Activated CD8-positive, alpha-beta memory T cell treated with anti-CD3 and anti-CD28 coated beads, Interleukin-2, amount 50 U/mL, for 48 hours (primary cell): ENCODE results near the gene PKD1.
"Not testable (repeated sequence)": the region's sequence is repeated elsewhere in the genome, so short reads cannot be mapped to it uniquely, and the experiment has no call there.

Experiments
- DNase-seq: peaks from one replicate; pipeline ENCODE4 v3.0.0-alpha.2; 2020

Gene PKD1

GRCh38 chr16:2149630-2150417 is 14.1 kb upstream of the PKD1 start:
- DNase-seq, result peak; percentile 78

- DNase-seq, result peak; percentile 73
Observed at GRCh38 chr16:2148714-2149629, 13.3 kb upstream of the PKD1 start.

GRCh38 chr16:2147981-2148671 is 12.4 kb upstream of the PKD1 start, which contains the start of gene RAB26:
Gene RAB26 (plus strand): TSS chr16:2148625. CDS start chr16:2148784, 159 bp downstream.
- peak; percentile 75 for DNase-seq

- DNase-seq, result no peak
Observed at GRCh38 chr16:2147378-2147777, 11.7 kb upstream of the PKD1 start.

- DNase-seq, result no peak
Observed at GRCh38 chr16:2145843-2146242, 10.1 kb upstream of the PKD1 start.

GRCh38 chr16:2143878-2144485 is 8.3 kb upstream of the PKD1 start:
- no peak for DNase-seq

GRCh38 chr16:2142942-2143877 is 7.5 kb upstream of the PKD1 start:
- DNase-seq, result no peak

GRCh38 chr16:2135071-2135470 is 627 bp downstream of the PKD1 start:
- DNase-seq, result peak; percentile 58

GRCh38 chr16:2133797-2134196 is 1.9 kb downstream of the PKD1 start:
- not testable (repeated sequence) for DNase-seq

- DNase-seq, result not testable (repeated sequence)
Observed at GRCh38 chr16:2129890-2130447, 5.7 kb downstream of the PKD1 start.

GRCh38 chr16:2129251-2129650 is 6.4 kb downstream of the PKD1 start:
- not testable (repeated sequence) for DNase-seq

GRCh38 chr16:2127630-2128280 is 7.9 kb downstream of the PKD1 start:
- not testable (repeated sequence) for DNase-seq

GRCh38 chr16:2126928-2127556 is 8.7 kb downstream of the PKD1 start:
- DNase-seq, result not testable (repeated sequence)

GRCh38 chr16:2126161-2126743 is 9.4 kb downstream of the PKD1 start:
- DNase-seq, result not testable (repeated sequence)

GRCh38 chr16:2125609-2126008 is 10.1 kb downstream of the PKD1 start:
- DNase-seq, result not testable (repeated sequence)

- not testable (repeated sequence) for DNase-seq
Observed at GRCh38 chr16:2124694-2125444, 10.8 kb downstream of the PKD1 start.

- DNase-seq, result not testable (repeated sequence)
Observed at GRCh38 chr16:2124377-2124693, 11.4 kb downstream of the PKD1 start.

GRCh38 chr16:2123706-2124376 is 11.9 kb downstream of the PKD1 start:
- not testable (repeated sequence) for DNase-seq
